ENCODE measurements around the gene OSBPL7.

Gene OSBPL7

GRCh38 chr17:47763913-47764582 is 57.5 kb downstream of the OSBPL7 start:
- no peak for DNase-seq (ENCODE audit: low read depth in 2 of 2)

DNA sequence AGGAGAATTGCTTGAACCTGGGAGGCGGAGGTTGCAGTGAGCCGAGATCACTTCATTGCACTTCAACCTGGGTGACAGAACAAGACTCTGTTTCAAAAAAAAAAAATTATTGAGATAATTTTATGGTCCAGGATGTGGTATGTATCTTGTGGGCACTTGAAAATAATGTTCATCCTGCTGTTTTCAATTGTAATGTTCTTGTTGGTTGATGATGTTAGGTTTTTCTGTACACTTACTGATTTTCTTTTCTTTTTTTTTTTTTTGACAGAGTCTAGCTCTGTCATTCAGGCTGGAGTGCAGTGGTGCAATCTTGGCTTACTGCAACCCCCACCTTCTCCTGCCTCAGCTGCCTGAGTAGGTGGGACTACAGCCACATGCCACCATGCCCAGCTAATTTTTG is 58.9 kb downstream of the OSBPL7 start:
- DNase-seq (ENCODE audit: low read depth in 2 of 2), result no peak

GRCh38 chr17:47760409-47761140 is 61.0 kb downstream of the OSBPL7 start:
- DNase-seq (ENCODE audit: low read depth in 2 of 2), result no peak

- DNase-seq (ENCODE audit: low read depth in 2 of 2), result no peak
These were observed 64.2 kb downstream of the OSBPL7 start for GRCh38 chr17:47757386-47757785.

Measured in stimulated activated CD4-positive, alpha-beta T cell treated with anti-CD3 and anti-CD28 coated beads, Interleukin-1b, Interleukin-23, amount 100 ng/mL, for 4 hours (primary cell).